GM18498 (cell line): Measurements from ENCODE around the gene BRIP1.

ENCODE experiments used
- ATAC-seq: cut with Tn5 transposase; IDR thresholded peaks from one replicate; pipeline ENCODE4 v1.9.1; 2021; ENCODE audit warnings: mild to moderate bottlenecking, moderate library complexity; ENCODE audit not compliant: unreplicated experiment

The BRIP1 gene

DNA sequence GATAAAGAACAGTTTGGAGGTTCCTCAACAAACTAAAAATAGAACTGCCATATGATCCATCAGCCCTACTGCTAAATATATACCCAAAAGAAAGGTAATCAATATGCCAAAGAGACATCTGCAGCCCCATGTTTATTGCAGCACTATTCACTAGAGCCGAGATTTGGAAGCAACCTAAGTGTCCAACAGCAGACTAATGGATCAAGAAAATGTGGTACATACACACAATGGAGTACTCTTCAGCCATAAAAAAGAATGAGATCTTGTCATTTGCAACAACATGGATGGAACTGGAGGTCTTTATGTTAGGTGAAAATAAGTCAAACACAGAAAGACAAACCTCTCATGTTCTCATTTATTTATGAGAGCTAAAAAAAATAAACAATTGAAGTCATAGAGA lies 223.5 kb downstream of the BRIP1 start:
- no peak for ATAC-seq

DNA sequence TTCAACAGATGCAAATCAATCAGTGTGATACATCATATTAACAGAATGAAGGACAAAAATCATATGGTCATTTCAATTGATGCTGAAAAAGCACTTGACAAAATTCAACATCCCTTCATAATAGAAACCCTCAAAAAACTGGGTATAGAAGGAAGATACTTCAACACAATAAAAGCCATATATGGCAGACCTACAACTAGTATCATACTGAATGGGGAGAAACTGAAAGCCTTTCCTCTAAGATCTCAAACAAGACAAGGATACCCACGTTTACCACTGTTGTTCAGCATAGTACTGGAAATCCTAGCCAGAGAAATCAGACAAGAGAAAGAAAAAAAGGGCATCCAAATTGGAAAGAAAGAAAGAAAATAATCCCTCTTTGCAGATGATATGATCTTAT lies 225.2 kb downstream of the BRIP1 start:
- no peak for ATAC-seq

DNA sequence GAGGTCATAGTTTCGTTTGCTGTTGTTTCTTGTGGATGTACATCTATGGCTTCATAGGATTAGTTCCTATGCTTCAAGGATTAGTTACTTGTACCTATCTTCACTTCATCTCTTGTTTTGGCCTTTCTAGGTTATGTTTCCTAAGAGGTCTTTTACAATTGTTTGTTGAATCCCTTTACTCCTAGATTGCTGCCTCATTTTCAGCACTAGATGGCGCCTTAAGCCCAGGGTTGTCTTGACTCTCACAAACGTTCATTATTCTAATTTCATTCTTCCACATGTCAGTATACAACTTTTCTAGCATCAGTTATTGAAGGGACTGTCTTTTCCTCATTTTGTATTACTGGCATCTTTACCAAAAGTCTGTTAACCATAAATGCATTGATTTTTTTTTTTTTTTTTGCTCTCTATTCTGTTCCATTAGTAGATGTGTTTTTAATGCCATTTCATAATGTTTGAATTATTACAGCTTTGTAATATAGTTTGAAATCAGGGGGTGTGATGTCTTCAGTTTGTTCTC lies 227.4 kb downstream of the BRIP1 start:
- ATAC-seq, result no peak

DNA sequence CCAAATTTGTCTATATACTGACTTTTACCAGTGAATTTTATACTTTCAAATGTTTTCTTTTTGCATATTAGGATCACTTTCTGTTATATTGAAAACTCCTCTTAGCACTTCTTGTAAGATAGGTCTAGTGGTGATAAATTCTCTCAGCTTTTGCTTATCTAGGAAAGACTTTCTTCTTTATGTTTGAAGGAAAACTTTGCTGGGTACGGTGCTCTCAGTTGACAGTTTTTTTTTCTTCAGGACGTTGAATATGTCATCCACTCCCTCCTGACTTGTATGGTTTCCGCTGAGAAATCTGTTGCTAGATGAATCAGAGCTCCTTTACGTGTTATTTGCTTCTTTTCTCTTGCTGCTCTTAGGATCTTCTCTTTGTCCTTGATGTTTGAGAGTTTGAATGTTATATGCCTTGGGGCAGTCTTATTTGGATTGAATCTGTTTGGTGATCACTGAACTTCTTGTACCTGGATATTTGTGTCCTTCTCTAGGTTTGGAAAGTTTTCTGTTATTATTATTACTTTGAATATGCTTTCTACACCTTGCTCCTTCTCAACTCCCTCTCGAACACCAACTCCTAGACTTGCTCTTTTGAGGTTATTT lies 228.3 kb downstream of the BRIP1 start:
- no peak for ATAC-seq

DNA sequence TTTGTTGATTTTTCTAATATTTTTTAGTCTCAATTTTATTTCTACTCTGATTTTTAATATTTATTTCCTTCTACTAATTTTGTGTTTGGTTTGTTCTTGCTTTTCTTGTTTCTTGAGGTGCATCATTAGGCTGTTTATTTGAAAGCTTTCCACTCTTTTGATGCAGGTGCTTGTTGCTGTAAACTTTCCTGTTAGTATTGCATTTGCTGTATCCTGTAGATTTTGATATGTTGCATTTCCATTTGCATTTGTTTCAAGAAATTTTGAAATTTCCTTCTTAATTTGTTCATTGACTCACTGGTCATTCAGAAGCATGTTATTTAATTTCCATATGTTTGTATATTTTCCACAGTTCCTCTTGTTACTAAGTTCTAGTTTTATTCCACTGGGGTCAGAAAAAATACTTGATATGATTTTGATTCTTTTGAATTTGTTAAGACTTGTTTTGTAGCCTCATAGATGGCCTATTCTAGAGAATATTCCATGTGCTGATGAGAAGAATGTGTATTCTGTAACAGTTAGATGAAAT lies 229.3 kb downstream of the BRIP1 start:
- ATAC-seq, result no peak

DNA sequence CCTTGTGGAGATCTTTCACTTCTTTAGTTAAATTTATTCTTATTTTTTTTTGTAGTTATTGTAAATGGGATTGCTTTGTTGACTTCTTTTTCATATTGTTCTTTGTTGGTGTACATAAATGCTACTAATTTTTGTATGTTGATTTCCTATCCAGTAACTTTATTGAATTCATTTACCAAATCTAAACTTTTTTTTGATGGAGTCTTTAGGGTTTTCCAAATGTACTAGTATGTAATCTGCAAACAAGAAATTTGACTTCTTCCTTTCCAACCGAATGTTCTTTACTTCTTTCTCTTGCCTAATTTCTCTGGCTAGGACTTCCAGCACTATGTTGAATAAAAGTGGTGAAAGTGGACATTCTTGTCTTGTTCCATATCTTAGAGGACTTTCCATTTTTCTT lies 230.5 kb downstream of the BRIP1 start:
- no peak for ATAC-seq

DNA sequence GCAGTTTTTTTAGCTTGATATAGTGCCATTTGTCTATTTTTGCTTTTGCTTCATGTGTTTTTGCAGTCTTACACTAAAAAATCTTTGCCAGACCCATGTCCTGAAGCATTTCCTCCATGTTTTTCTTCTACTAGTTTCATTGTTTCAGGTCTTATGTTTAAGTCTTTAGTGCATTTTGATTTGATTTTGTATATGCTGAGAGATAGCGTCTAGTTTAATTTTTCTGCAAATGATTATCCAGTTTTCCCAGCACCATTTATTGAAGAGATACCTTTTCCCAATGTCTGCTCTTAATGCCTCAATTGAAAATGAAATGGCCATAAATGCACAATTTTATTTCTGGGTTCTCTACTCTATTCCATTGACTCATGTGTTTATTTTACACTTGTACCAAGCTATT lies 231.5 kb downstream of the BRIP1 start:
- ATAC-seq, result no peak
